Smooth muscle cell (in vitro differentiated cells): ENCODE results near the gene LTA. TPM values are rescaled to one million over a fixed set of nuclear protein-coding genes. Genes with fewer than 3 reads are reported as not detected.

ENCODE experiments used
- DNase-seq: peaks from one replicate; lab custom pipeline; 2025; ENCODE audit not compliant: unreplicated experiment; lab: John Stamatoyannopoulos, UW
- H2AFZ ChIP-seq: fragments of 200-600 bp; sonication (generic); 2 replicates; pipeline ENCODE4 v1.6.0; 2016; ENCODE audit warnings: antibody characterized with exemption, low read depth, mild to moderate bottlenecking
- H3F3A ChIP-seq: fragments of 200-600 bp; sonication (generic); 2 replicates; pipeline ENCODE4 v1.6.0; 2017; ENCODE audit warnings: antibody characterized with exemption, low read depth
- H3K27ac ChIP-seq: fragments of 200-600 bp; sonication (generic); 2 replicates; pipeline ENCODE4 v1.5.1; 2016; ENCODE audit warnings: low read depth, mild to moderate bottlenecking
- H3K27me3 ChIP-seq: fragments of 200-600 bp; sonication (generic); 2 replicates; pipeline ENCODE4 v1.6.1; 2016; ENCODE audit warnings: low read depth, mild to moderate bottlenecking
- H3K36me3 ChIP-seq: fragments of 200-600 bp; sonication (generic); 2 replicates; pipeline ENCODE4 v1.5.1; 2016; ENCODE audit warnings: low read depth
- H3K4me1 ChIP-seq: fragments of 200-600 bp; sonication (generic); 2 replicates; pipeline ENCODE4 v1.5.1; 2016; ENCODE audit warnings: low read depth
- H3K4me2 ChIP-seq: fragments of 200-600 bp; sonication (generic); 2 replicates; pipeline ENCODE4 v1.6.0; 2016; ENCODE audit warnings: mild to moderate bottlenecking
- H3K4me3 ChIP-seq: fragments of 200-600 bp; sonication (generic); 2 replicates; pipeline ENCODE4 v1.5.1; 2016; ENCODE audit warnings: mild to moderate bottlenecking
- H3K79me2 ChIP-seq: fragments of 200-600 bp; sonication (generic); 2 replicates; pipeline ENCODE4 v1.6.0; 2016; ENCODE audit warnings: low read depth, mild to moderate bottlenecking
- H3K9ac ChIP-seq: fragments of 200-600 bp; sonication (generic); 2 replicates; pipeline ENCODE4 v1.6.0; 2016; ENCODE audit warnings: low read depth
- H3K9me3 ChIP-seq: fragments of 200-600 bp; sonication (generic); replicated peaks from 2 replicates; pipeline ENCODE4 v1.5.1; 2016; ENCODE audit warnings: low read depth
- H4K20me1 ChIP-seq: fragments of 200-600 bp; sonication (generic); 2 replicates; pipeline ENCODE4 v1.6.0; 2016; ENCODE audit warnings: low read depth
- WGBS: methylation state at CpG from one replicate; pipeline ENCODE4 v1.1.7; 2016; ENCODE audit warnings: low lambda C conversion rate; 5-methylcytosine and 5-hydroxymethylcytosine counted together
- polyA plus RNA-seq: library from polyadenylated mRNA; unstranded; fragments of >200 nt; fragmentation: Nextera tagmentation; extraction: Ambion mirVana; gene quantifications from 2 replicates; pipeline ENCODE4 v1.2.1, GENCODE V29; 2016
- total RNA-seq: library from RNA; depleted of rRNA; stranded (reverse); fragments of >200 nt; gene quantifications from 2 replicates; pipeline ENCODE4 v1.2.3, GENCODE V29; 2014
- TF ChIP-seq, protein P1 (sequence below): fragments of 200-600 bp; sonication (generic); IDR thresholded peaks from 2 replicates; pipeline ENCODE4 v1.5.1; 2017; ENCODE audit warnings: borderline replicate concordance, mild to moderate bottlenecking, antibody characterized with exemption; ENCODE audit not compliant: insufficient read depth, poor library complexity, severe bottlenecking

Gene LTA
- total and polyA plus RNA-seq, 2 experiments from 2014 or later, result 0.74 TPM; not detected in 1

DNA sequence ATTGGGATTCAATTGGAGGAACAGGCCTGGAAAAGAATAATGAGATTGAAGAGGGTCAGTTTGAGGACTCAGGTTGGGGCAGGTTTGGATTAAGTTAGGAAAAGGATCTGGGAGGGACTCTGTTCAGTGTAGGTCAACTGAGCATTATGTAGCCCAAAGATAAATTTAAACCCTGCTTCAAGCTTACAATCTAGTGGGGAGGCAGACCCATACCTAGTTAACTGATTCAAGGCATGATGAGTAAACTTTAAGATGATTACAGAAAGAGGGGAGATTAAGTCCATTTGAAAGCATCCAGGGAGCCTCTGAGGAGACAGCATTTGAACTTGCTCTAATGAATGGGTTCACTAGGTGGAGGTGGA, 11.4 kb upstream of the LTA start:
- Histone ChIP-seq H3K27me3 (no peaks in the 10 kb centered on the region), H3K79me2 (no peaks in the 10 kb centered on the region), H3K4me3 (no peak overlapping the region), H3K9ac (no peak overlapping the region), H4K20me1 (no peaks in the 10 kb centered on the region), H3K4me1 (peaks cover 6% of the 10 kb centered on the region), H3K27ac (peak overlapping the region; percentile 89), H3F3A (peaks cover 26% of the 10 kb centered on the region), H3K4me2 (peak overlapping the region; percentile 50), H3K36me3 (no peaks in the 10 kb centered on the region), H3K9me3 (no peaks in the 10 kb centered on the region), H2AFZ (no peak overlapping the region)
- DNase-seq, result no peak
- TF ChIP-seq, protein P1, sequence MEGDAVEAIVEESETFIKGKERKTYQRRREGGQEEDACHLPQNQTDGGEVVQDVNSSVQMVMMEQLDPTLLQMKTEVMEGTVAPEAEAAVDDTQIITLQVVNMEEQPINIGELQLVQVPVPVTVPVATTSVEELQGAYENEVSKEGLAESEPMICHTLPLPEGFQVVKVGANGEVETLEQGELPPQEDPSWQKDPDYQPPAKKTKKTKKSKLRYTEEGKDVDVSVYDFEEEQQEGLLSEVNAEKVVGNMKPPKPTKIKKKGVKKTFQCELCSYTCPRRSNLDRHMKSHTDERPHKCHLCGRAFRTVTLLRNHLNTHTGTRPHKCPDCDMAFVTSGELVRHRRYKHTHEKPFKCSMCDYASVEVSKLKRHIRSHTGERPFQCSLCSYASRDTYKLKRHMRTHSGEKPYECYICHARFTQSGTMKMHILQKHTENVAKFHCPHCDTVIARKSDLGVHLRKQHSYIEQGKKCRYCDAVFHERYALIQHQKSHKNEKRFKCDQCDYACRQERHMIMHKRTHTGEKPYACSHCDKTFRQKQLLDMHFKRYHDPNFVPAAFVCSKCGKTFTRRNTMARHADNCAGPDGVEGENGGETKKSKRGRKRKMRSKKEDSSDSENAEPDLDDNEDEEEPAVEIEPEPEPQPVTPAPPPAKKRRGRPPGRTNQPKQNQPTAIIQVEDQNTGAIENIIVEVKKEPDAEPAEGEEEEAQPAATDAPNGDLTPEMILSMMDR, result no peak

DNA sequence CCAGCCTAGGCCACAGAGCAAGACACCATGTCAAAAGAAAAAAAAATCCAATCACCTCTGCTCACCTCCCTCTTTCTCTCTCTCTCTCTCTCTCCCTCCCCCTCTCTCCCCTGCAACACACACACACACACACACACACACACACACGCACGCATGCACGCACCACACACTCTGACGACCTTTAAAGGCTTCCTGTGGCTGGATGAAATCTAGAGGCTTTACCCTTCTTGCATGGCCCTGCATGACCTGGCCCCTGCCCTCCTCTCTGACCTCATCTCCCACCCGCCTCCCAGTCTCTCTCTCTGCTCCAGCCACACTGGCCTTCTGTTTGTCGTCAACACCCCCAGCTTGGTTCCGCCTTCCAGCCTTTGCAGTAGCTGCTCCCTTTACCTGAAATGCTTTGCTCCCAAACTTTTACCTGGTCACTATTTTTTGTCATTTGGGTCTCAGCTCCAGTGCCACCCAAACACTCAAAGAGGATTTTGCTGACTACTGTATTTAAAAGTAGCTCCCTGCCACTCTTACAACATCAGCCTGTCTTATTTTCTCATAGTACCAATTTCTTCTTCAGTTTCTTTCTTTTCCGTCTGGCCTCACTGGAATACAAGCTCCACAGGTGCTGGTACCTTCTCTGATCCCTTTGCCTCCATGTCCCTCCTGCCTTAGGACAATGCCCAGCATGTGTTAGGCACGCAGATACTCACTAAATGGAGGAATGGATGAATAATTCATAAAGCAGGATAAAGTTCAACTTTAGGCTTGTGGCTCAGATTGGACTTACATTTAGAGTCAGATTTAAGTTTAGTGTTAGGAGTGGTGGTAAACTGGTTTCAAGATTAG, 4.3 kb upstream of the LTA start:
- DNase-seq, result no peak
- Histone ChIP-seq H3K4me1 (no peaks in the 10 kb centered on the region), H3F3A (peaks cover 10% of the 10 kb centered on the region), H3K27ac (no peak overlapping the region), H3K9me3 (no peaks in the 10 kb centered on the region), H3K27me3 (no peaks in the 10 kb centered on the region), H2AFZ (no peak overlapping the region), H3K4me3 (no peak overlapping the region), H3K79me2 (no peaks in the 10 kb centered on the region), H3K9ac (no peak overlapping the region), H3K36me3 (no peaks in the 10 kb centered on the region), H3K4me2 (no peak overlapping the region), H4K20me1 (no peaks in the 10 kb centered on the region)
- TF ChIP-seq, protein P1, result no peak
- WGBS, result 59% methylated on average over 9 of the region's 9 CpGs

DNA sequence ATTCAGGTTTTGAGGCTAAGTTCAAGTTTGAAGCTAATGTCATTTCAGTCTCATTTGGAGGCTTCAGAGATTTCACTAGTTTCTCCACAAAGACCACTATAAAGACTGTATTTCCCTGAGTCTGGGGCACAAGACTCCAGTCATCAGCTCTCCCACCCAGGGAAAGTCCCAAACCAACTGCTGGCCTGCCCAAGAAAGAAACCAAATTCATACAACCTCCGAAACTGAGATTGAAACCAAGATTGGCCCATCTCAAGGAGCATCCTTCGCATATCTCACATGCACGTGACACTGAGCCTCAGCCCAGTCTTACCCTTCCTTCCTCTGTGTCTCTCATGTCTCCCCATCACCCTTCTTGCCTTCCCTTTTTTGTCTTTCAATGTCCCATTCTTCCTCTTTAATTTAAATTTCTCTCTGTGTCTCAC, 3.5 kb upstream of the LTA start:
- H3K79me2 ChIP-seq, result no peaks in the 10 kb centered on the region
- H3K9me3 ChIP-seq, result no peaks in the 10 kb centered on the region
- H2AFZ ChIP-seq, result no peak overlapping the region
- H3K27me3 ChIP-seq, result no peaks in the 10 kb centered on the region
- TF ChIP-seq, protein P1, result no peak
- no peak overlapping the region for H3K27ac ChIP-seq
- H3K4me3 ChIP-seq, result no peak overlapping the region
- no peaks in the 10 kb centered on the region for H3K4me1 ChIP-seq
- H3F3A ChIP-seq, result peaks cover 9% of the 10 kb centered on the region
- H3K9ac ChIP-seq, result no peak overlapping the region
- WGBS, result 84% methylated on average over 3 of the region's 3 CpGs
- H3K36me3 ChIP-seq, result no peaks in the 10 kb centered on the region
- H3K4me2 ChIP-seq, result no peak overlapping the region
- no peaks in the 10 kb centered on the region for H4K20me1 ChIP-seq
- DNase-seq, result no peak
